ENCODE results near the gene LSM3. TPM values are rescaled to one million over a fixed set of nuclear protein-coding genes. Genes with fewer than 3 reads are reported as not detected.

Gene LSM3
- total and polyA plus RNA-seq, 7 experiments from 2014 or later = 6.0 to 26.2 (median 9.4) TPM

- ATAC-seq = no peak
- Histone ChIP-seq H3K36me3 (ENCODE audit: control insufficient read depth in 2 of 3, insufficient read depth in 3 of 3, low read length in 3 of 3) (no peaks in the 10 kb centered on the region), H3K4me3 (ENCODE audit: low read length) (no peak overlapping the region), H3K4me1 (ENCODE audit: control insufficient read depth in 2 of 2, insufficient read depth in 2 of 2, low read length in 2 of 2) (no peaks in the 10 kb centered on the region), H3K27me3 (ENCODE audit: control insufficient read depth in 2 of 2, insufficient read depth in 2 of 2, low read length in 2 of 2) (no peaks in the 10 kb centered on the region), H3K9me3 (ENCODE audit: control insufficient read depth in 2 of 3, low read length in 3 of 3) (no peaks in the 10 kb centered on the region), H3K27ac (ENCODE audit: low read depth, low read length) (no peak overlapping the region)
- CTCF ChIA-PET = no interaction called here
- Mint-ChIP-seq H3K27ac (no peak overlapping the region), H3K4me3 (no peak overlapping the region), H3K4me1 (peaks cover 4 to 14% (median 9%) of the 10 kb centered on the region in 7 donors), H3K36me3 (peaks cover 0 to 14% (median 7%) of the 10 kb centered on the region in 5 donors), H3K27me3 (peaks cover 25 to 54% (median 29%) of the 10 kb centered on the region in 5 donors), H3K9me3 (peaks cover 0 to 19% (median 6%) of the 10 kb centered on the region in 11 donors)
- POLR2A ChIA-PET = no interaction called here
- intact Hi-C loops (cut with micrococcal nuclease) = no loop called here
- DNase-seq = no peak
These were observed 55.8 kb downstream of the LSM3 start for GRCh38 chr3:14234251-14235002.

DNA sequence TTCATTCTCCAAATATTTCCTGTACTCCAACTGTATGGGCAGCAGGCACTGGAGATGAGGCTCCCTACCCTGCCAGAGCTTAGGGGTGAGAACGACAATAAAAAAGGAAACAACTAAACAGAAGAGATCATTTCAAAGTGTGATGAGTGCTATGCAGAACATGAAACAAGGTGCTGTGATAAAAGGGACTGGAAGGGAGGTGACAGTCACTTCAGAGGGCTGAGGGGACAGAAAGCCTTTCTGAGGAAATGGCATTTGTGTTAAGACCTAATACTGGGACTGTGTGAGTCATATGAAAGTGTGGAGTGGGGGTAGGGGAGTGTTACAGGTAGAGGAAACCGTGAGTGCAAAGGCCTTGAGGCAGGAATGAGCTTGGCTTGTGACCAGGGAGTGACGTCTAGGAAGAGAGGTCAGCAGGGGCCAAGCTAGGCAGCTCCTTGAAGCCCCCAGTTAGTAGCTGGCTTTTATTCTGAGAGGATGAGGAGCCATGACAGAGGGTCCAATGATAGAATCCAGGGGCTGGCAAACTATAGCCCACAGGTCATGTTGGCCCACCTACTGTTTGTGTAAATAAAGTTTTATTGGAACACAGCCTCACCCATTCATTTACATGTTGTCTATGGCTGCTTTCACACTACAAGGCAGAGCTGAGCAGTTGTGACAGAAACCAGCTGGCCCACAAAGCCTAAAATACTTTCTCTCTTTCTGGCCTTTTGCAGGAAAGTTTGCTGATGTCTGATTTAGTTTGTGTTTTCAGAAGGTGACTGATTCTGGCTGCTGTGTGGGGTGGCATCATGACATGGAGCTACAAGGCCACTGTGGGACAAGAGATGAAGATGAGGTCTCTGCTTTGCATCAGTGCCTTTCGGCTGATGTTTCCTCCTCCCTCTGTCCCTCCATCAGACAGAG lies 56.6 kb downstream of the LSM3 start:
- no peaks in the 10 kb centered on the region for H3K4me1 ChIP-seq (ENCODE audit: control insufficient read depth in 2 of 2, insufficient read depth in 2 of 2, low read length in 2 of 2)
- Mint-ChIP-seq H3K4me1 (peaks cover 4 to 14% (median 9%) of the 10 kb centered on the region in 7 donors), H3K4me3 (no peak overlapping the region), H3K27me3 (peaks cover 25 to 50% (median 36%) of the 10 kb centered on the region in 5 donors), H3K9me3 (peaks cover 0 to 19% (median 6%) of the 10 kb centered on the region in 11 donors), H3K27ac (no peak overlapping the region), H3K36me3 (peaks cover 0 to 11% (median 7%) of the 10 kb centered on the region in 5 donors)
- POLR2A ChIA-PET = no interaction called here
- H3K9me3 ChIP-seq (ENCODE audit: control insufficient read depth in 2 of 3, low read length in 3 of 3) = no peaks in the 10 kb centered on the region
- no peaks in the 10 kb centered on the region for H3K27me3 ChIP-seq (ENCODE audit: control insufficient read depth in 2 of 2, insufficient read depth in 2 of 2, low read length in 2 of 2)
- H3K4me3 ChIP-seq (ENCODE audit: low read length) = no peak overlapping the region
- ATAC-seq (no peak), DNase-seq (no peak)
- H3K36me3 ChIP-seq (ENCODE audit: control insufficient read depth in 2 of 3, insufficient read depth in 3 of 3, low read length in 3 of 3) = no peaks in the 10 kb centered on the region
- no peak overlapping the region for H3K27ac ChIP-seq (ENCODE audit: low read depth, low read length)
- CTCF ChIA-PET = no interaction called here
- intact Hi-C loops (cut with micrococcal nuclease) = no loop called here

GRCh38 chr3:14235912-14236295 lies 57.3 kb downstream of the LSM3 start:
- H3K4me3 Mint-ChIP-seq = no peak overlapping the region
- Histone ChIP-seq H3K27ac (ENCODE audit: low read depth, low read length) (no peak overlapping the region), H3K27me3 (ENCODE audit: control insufficient read depth in 2 of 2, insufficient read depth in 2 of 2, low read length in 2 of 2) (no peaks in the 10 kb centered on the region), H3K4me1 (ENCODE audit: control insufficient read depth in 2 of 2, insufficient read depth in 2 of 2, low read length in 2 of 2) (no peaks in the 10 kb centered on the region), H3K9me3 (ENCODE audit: control insufficient read depth in 2 of 3, low read length in 3 of 3) (no peaks in the 10 kb centered on the region), H3K36me3 (ENCODE audit: control insufficient read depth in 2 of 3, insufficient read depth in 3 of 3, low read length in 3 of 3) (no peaks in the 10 kb centered on the region), H3K4me3 (ENCODE audit: low read length) (no peak overlapping the region)
- ChIA-PET POLR2A (no interaction called here), CTCF (no interaction called here)
- ATAC-seq (no peak), DNase-seq (no peak)
- H3K27ac Mint-ChIP-seq = no peak overlapping the region
- intact Hi-C loops (cut with micrococcal nuclease) = no loop called here
- peaks cover 0 to 19% (median 6%) of the 10 kb centered on the region in 11 donors for H3K9me3 Mint-ChIP-seq
- H3K4me1 Mint-ChIP-seq = peaks cover 4 to 14% (median 9%) of the 10 kb centered on the region in 7 donors
- peaks cover 25 to 45% (median 34%) of the 10 kb centered on the region in 5 donors for H3K27me3 Mint-ChIP-seq
- H3K36me3 Mint-ChIP-seq = peaks cover 0 to 10% (median 7%) of the 10 kb centered on the region in 5 donors

GRCh38 chr3:14236902-14237301 lies 58.3 kb downstream of the LSM3 start:
- peaks cover 0 to 19% (median 6%) of the 10 kb centered on the region in 11 donors for H3K9me3 Mint-ChIP-seq

GRCh38 chr3:14237457-14237856 lies 58.8 kb downstream of the LSM3 start:
- peaks cover 4 to 10% (median 8%) of the 10 kb centered on the region in 7 donors for H3K4me1 Mint-ChIP-seq
- peaks cover 17 to 30% (median 21%) of the 10 kb centered on the region in 5 donors for H3K27me3 Mint-ChIP-seq
- H3K27ac ChIP-seq (ENCODE audit: low read depth, low read length) = no peak overlapping the region
- ChIA-PET CTCF (interaction anchor here (0.8 kb wide), 1 partner anchor 876 kb away, joined by 3 read pairs; no protein-coding TSS in a partner anchor), POLR2A (no interaction called here)
- H3K36me3 ChIP-seq (ENCODE audit: control insufficient read depth in 2 of 3, insufficient read depth in 3 of 3, low read length in 3 of 3) = no peaks in the 10 kb centered on the region
- no peaks in the 10 kb centered on the region for H3K27me3 ChIP-seq (ENCODE audit: control insufficient read depth in 2 of 2, insufficient read depth in 2 of 2, low read length in 2 of 2)
- H3K4me3 Mint-ChIP-seq = no peak overlapping the region
- DNase-seq = no peak
- no peaks in the 10 kb centered on the region for H3K9me3 ChIP-seq (ENCODE audit: control insufficient read depth in 2 of 3, low read length in 3 of 3)
- peaks cover 0 to 19% (median 6%) of the 10 kb centered on the region in 11 donors for H3K9me3 Mint-ChIP-seq
- intact Hi-C loops (cut with micrococcal nuclease) = no loop called here
- peaks cover 0 to 10% (median 7%) of the 10 kb centered on the region in 5 donors for H3K36me3 Mint-ChIP-seq
- no peak for ATAC-seq
- H3K4me3 ChIP-seq (ENCODE audit: low read length) = no peak overlapping the region
- H3K4me1 ChIP-seq (ENCODE audit: control insufficient read depth in 2 of 2, insufficient read depth in 2 of 2, low read length in 2 of 2) = no peaks in the 10 kb centered on the region
- no peak overlapping the region for H3K27ac Mint-ChIP-seq

More at GRCh38 chr3:14236902-14237301, 58.3 kb downstream of the LSM3 start:
- Mint-ChIP-seq H3K36me3 (peaks cover 0 to 10% (median 7%) of the 10 kb centered on the region in 5 donors), H3K4me1 (peaks cover 4 to 14% (median 9%) of the 10 kb centered on the region in 7 donors), H3K27me3 (peaks cover 17 to 35% (median 25%) of the 10 kb centered on the region in 5 donors), H3K4me3 (no peak overlapping the region), H3K27ac (no peak overlapping the region)
- ChIA-PET CTCF (interaction anchor here (0.8 kb wide), 1 partner anchor 876 kb away, joined by 3 read pairs; no protein-coding TSS in a partner anchor), POLR2A (no interaction called here)
- Histone ChIP-seq H3K27me3 (ENCODE audit: control insufficient read depth in 2 of 2, insufficient read depth in 2 of 2, low read length in 2 of 2) (no peaks in the 10 kb centered on the region), H3K4me1 (ENCODE audit: control insufficient read depth in 2 of 2, insufficient read depth in 2 of 2, low read length in 2 of 2) (no peaks in the 10 kb centered on the region), H3K9me3 (ENCODE audit: control insufficient read depth in 2 of 3, low read length in 3 of 3) (no peaks in the 10 kb centered on the region), H3K27ac (ENCODE audit: low read depth, low read length) (no peak overlapping the region), H3K36me3 (ENCODE audit: control insufficient read depth in 2 of 3, insufficient read depth in 3 of 3, low read length in 3 of 3) (no peaks in the 10 kb centered on the region), H3K4me3 (ENCODE audit: low read length) (no peak overlapping the region)
- intact Hi-C loops (cut with micrococcal nuclease) = no loop called here
- DNase-seq = no peak
- no peak for ATAC-seq

DNA sequence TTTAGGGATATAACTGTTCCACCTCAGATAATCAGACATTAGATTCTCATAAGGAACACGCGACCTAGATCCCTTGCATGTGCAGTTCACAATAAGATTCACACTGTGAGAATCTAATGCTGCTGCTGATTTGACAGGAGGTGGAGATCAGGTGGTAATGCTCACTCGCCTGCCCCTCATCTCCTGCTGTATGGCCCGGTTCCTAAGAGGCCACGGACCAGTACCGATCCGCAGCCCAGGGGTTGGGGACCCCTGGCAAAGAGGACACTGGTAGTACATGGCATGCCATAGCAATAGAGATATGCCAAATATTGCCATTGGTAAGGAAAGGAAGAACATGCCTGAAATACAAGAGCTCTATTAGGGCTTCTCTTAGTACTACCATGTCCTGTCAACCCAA lies 59.7 kb downstream of the LSM3 start:
- Histone ChIP-seq H3K27me3 (ENCODE audit: control insufficient read depth in 2 of 2, insufficient read depth in 2 of 2, low read length in 2 of 2) (no peaks in the 10 kb centered on the region), H3K4me3 (ENCODE audit: low read length) (no peak overlapping the region), H3K27ac (ENCODE audit: low read depth, low read length) (no peak overlapping the region), H3K36me3 (ENCODE audit: control insufficient read depth in 2 of 3, insufficient read depth in 3 of 3, low read length in 3 of 3) (no peaks in the 10 kb centered on the region), H3K4me1 (ENCODE audit: control insufficient read depth in 2 of 2, insufficient read depth in 2 of 2, low read length in 2 of 2) (no peaks in the 10 kb centered on the region), H3K9me3 (ENCODE audit: control insufficient read depth in 2 of 3, low read length in 3 of 3) (no peaks in the 10 kb centered on the region)
- ChIA-PET CTCF (no interaction called here), POLR2A (no interaction called here)
- Mint-ChIP-seq H3K27me3 (peaks cover 9 to 21% (median 15%) of the 10 kb centered on the region in 5 donors), H3K9me3 (peaks cover 0 to 12% (median 5%) of the 10 kb centered on the region in 11 donors), H3K36me3 (peaks cover 0 to 5% (median 4%) of the 10 kb centered on the region in 5 donors), H3K4me1 (peaks cover 0 to 4% (median 0%) of the 10 kb centered on the region in 7 donors), H3K4me3 (no peak overlapping the region), H3K27ac (peak overlapping the region in 1 of 9 donors; percentile 33)
- no peak for ATAC-seq
- intact Hi-C loops (cut with micrococcal nuclease) = no loop called here
- DNase-seq = no peak
